ENCODE results near the gene PRMT9.

GRCh38 chr4:147628415-147628814 is 55.5 kb downstream of the PRMT9 start:
- TF ChIP-seq NFRKB (IDR thresholded peaks at IDR 0.05): no peak
- no peak for TF ChIP-seq SP1 (IDR thresholded peaks at IDR 0.05)
- TF ChIP-seq HDGF (IDR thresholded peaks at IDR 0.05; ENCODE audit: borderline replicate concordance): no peak
- no peak for TF ChIP-seq SUZ12 (IDR thresholded peaks at IDR 0.05)
- TF ChIP-seq, protein P1, sequence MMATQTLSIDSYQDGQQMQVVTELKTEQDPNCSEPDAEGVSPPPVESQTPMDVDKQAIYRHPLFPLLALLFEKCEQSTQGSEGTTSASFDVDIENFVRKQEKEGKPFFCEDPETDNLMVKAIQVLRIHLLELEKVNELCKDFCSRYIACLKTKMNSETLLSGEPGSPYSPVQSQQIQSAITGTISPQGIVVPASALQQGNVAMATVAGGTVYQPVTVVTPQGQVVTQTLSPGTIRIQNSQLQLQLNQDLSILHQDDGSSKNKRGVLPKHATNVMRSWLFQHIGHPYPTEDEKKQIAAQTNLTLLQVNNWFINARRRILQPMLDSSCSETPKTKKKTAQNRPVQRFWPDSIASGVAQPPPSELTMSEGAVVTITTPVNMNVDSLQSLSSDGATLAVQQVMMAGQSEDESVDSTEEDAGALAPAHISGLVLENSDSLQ (IDR thresholded peaks at IDR 0.05): no peak
- no peak for TF ChIP-seq LEF1 (IDR thresholded peaks at IDR 0.05; ENCODE audit: borderline replicate concordance)
- TF ChIP-seq BHLHE40 (IDR thresholded peaks at IDR 0.05; ENCODE audit: borderline replicate concordance): no peak
- TF ChIP-seq CTBP1 (IDR thresholded peaks at IDR 0.05; ENCODE audit: borderline replicate concordance): no peak

Data from HEK293T (cell line).